GM12891 (cell line): ENCODE results near the gene VPS26A.

Experiments
- POLR2A ChIP-seq: IDR thresholded peaks from 2 replicates; pipeline ENCODE4 v1.6.1; 2011; ENCODE audit warnings: low read depth, low read length, control low read depth
- POLR2AphosphoS5 ChIP-seq: IDR thresholded peaks from 2 replicates; pipeline ENCODE4 v1.6.1; 2011; ENCODE audit warnings: low read depth, low read length, control low read depth
- SPI1 ChIP-seq: IDR thresholded peaks from 2 replicates; pipeline ENCODE4 v1.6.1; 2011; ENCODE audit warnings: low read depth, low read length, control low read depth
- TAF1 ChIP-seq: IDR thresholded peaks from 2 replicates; pipeline ENCODE4 v1.6.1; 2011; ENCODE audit warnings: low read depth, low read length, control low read depth

DNA sequence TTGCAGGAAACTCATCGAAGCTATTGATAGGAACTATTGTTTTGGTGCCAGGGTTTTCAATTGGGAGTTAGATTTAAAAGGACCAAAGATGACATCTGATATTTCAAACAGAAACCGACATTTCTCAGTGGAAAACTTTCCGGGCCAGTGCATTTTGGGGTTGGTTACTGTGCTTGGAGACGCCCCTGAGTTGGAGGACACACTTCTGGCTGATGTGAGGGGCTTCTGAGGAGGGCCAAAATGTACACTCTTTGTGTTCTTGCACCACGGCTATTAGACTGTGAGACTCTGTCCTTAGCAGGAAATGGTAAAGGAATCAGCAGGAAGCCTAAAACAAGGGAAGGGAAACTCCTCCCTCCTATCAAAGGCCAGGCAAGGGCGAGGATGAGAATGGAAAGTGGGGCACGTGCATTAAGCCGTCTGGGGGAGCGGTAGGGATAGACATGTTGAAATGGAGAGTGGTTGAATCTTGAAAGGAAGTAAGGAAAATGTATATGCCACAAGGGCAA lies 37.9 kb upstream of the VPS26A start:
- no peak for TF ChIP-seq POLR2A
- no peak for TF ChIP-seq POLR2AphosphoS5
- no peak for TF ChIP-seq TAF1
- no peak for TF ChIP-seq SPI1
